Endometrial microvascular endothelial cells (primary cell): ENCODE measurements around the gene NRCAM. TPM values are rescaled to one million over a fixed set of nuclear protein-coding genes. Genes with fewer than 3 reads are reported as not detected.

Source experiments
- in situ Hi-C: cut with HindIII; loops from 2 replicates; pipeline ENCODE4 v1.10.0; 2017; ENCODE audit warnings: low sequenced_read_pairs, low pct_unique_long_range_greater_than_20kb; ENCODE audit errors: inconsistent ontology term
- total RNA-seq: library from RNA; depleted of rRNA; stranded (reverse); fragments of >200 nt; gene quantifications from one replicate; pipeline ENCODE4 v1.2.3, GENCODE V29; 2015; ENCODE audit errors: inconsistent ontology term

The NRCAM gene
- total RNA-seq, 1 donor from 2014 or later, result 61.3 TPM

DNA sequence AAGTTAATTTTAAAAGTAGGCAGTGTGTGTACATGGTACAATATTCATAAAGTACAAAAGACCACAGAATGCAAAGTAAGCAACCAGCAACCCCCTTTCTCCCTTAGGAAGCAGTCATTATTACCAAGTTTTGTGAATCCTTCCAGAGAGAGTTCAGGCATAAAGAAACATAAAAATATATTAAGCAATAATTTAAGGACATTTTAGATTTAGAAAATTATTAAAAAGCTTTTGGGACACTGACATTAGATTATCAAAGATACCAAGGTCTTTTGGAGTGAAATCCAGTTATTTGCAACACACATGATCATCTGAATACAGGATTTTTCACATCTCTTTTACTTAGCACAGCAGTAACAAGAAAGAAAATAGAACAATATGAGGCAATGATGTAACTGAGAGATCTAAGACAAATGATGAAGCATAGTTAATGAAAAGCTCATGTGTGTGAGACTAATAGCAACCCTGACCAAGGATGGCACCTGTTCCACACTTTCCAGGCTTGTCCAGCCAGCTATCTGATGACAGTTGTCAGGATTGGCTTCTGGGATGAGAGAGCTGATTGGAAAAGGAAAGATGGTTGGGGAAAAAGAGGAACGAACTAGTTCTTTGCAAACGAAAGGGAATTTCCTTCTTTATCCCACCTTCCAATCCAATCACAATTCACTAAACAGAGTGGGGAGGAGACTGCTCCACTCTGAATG, 210.6 kb downstream of the NRCAM start:
- in situ Hi-C loops, result no loop called here

DNA sequence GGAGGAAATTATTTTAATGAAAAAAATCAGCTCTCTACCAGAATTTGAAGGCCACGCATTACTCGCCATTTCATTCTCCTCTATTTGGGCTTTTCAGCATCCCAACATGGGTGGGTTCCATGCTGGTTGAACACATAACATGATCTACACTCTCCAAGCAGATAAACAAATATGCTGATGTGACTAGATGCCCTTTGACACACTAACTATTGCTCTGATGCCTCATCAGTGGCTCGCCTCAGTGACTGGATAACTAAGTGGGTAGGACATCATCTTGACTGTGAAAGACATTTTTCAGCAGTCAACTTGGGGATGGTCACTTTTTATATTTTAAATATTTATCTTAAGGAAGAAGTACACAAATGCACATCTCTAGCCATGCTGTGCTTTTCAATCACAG, 212.1 kb downstream of the NRCAM start:
- in situ Hi-C loops, result no loop called here

DNA sequence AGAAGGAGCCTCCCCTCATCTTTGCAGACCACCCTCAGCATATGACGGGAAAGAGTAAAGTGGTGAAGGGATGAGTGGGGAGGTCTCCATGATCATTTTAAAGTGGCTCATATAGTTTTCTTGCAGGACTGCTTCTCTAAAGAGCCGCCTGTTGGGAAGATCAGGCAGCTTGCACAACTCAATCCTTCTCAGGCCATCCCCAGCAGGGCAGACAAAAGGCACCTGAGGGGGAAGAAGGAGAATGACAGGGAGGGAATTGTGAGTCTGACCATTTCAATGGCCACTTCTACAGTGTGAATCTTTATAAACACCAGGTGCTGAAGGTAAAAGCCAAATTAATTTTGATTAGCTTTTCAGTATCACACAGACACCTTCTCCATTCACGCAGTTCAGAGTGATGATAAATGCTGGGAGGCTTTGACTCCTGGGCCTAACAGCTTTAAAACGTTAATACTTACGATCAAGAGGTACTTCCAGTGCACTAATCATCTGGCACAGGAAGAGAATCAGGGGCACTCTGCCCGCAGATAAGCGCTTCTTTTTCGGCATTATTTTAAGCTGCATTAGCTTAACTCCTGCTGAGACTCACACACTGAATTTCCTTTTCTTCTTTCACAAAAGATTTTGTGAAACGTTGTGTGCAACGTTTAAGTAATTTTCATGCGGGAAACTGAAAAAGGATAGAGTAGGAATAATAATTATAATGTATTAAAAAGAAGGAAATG, 216.6 kb downstream of the NRCAM start:
- in situ Hi-C loops, result no loop called here

DNA sequence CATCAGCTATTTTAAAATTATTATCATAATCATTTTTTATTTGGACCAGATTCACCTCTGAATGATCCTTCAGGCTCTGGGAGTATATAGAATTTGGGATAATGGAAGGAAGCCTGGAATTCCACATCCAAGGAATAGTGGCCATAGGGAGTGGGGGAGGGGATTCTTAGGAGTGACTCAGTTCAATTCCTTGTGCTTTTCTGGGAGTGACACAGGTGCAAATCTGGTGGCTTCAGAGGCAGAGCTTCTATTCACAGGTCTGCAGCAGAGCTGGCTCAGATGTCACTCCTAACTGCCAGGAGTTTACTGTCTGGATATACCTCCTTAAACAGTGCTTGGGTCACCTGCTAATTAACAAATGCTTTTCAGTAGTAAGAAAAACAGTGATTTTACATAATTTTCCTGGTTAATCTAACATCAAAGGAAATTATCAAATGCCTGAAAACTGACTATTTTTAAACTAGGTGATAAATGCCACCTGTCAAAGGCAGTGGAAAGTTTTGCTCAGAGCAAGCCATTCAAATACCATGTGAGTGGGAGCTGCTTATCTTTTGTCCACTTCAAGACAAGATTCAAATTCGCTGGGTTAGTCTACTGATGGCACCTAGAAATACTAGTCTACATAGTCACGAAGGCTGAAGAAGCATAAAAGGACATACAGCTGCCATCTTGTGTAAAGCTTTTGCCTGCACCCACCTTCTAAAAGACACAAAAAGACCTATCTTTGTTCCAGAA, 219.4 kb downstream of the NRCAM start:
- in situ Hi-C loops, result no loop called here

DNA sequence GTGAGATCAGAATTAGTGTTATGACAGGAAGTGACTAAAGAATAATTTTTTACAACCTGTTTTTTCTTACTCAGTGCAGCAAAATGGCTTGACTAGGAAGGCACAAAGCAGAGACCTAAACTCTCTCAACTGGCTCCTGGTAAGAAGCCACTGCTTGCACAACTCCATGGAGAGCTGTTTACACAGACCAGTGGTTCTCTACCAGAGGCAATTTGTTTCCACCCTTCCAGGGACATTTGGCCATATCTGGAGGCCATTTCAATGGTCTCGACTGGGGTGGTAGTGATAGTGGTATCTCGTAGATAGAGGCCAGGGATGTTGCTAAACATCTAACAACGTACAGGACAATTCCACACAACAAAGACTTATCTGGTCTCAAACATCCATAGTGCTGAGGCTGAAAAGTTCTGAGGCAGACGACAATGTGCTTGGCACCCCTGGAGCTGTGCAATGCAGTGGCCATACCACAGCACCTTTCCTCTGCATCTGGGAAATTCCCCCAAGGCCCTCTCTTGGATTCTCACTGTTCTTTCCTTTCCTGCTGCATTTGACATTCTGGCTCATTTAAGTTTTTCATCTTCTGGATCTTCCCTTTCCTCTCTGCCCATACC, 220.7 kb downstream of the NRCAM start:
- in situ Hi-C loops, result no loop called here

DNA sequence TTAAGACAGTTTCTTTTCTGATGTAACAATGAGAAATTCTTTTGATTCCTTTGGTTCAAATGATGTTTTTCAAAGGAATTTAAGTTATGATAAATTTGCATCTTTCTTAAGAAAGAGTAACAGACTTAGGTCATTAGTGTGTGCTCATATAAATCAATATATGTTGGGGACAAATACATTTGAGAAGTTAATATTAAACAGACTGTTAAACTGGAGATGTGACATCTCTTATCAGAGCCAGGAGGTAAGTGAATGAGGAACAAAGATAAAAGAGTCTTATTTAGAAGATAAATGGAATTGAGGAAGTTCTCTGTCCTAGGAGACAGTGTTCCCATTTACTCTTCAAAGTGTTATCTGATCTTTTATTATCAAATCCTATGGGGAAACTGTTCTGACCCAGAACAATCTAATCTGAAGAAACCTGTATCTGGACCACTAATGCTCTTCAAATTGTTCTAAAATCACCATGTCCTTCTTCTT, 221.2 kb downstream of the NRCAM start:
- in situ Hi-C loops, result no loop called here

DNA sequence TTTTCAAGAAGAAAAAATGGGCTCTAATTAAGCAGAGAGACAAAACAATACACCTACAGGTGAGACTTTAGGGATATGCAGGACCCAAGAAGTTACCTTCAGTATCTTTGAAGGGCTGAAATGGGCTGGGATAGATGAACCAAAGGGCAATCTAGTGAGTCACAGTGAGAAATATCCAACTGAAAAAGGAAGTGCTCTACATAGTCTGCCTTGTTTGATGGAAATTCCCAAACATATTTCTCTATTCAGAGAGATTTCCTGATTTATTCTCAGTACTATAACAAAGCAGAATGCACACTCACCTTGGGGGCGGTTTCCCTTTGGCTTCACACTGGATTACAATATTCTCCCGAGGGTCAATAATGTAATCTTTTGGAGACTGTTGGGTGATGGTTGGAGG, 222.0 kb downstream of the NRCAM start:
- in situ Hi-C loops, result no loop called here

DNA sequence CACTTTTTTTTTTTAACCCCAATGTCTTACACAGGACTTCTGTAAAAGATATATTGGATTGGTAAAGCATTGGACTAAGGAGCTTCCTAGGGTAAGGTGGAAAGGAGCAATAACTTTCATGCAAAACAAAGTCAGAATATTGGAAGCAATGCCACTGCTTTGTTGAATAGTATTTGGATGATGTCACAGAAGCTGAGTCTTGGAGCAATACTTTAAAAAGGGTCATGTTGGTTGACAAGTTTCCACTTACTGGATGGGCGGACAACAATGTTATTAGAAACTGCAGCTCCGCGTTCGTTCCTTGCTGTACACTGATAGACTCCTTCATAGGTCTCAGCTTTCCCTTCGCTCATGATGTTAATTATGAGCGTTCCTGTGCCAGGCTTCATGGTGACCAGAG, 224.2 kb downstream of the NRCAM start:
- in situ Hi-C loops, result no loop called here

DNA sequence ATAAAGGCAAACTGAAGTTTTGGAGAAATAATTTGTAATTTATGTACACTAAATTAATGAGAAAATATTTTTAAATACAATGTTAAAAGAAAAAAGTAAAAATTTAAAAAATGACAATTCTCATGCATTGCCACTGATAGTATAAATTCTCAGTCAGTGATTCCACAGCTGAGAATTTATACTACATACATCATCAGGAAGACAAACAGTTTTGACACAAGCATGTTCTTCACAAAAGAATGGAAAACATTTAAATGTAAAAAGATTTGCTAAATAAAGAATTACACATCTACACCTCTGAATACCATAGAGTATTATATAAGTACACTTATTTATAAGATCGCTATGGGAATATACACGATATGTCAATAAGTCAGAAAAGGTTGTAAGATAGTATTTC, 225.0 kb downstream of the NRCAM start:
- in situ Hi-C loops, result no loop called here

DNA sequence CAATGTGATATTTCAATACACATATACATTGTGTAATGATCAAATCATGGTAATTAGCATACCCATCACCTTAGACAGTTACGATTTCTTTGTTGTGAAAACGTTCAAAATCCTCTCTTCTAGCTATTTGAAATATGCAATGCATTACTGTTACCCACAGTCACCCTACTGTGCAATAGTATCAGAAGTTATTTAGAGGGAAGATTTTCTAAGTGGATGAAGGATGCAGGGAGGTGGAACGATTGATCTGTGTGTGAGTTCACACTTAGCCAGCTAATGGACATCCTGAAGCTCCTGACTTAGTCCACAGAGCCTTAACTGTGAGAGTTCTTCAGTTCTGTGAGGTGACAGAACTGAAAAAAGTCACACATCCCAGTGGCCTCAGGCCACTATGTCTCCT, 228.9 kb downstream of the NRCAM start:
- in situ Hi-C loops, result no loop called here

DNA sequence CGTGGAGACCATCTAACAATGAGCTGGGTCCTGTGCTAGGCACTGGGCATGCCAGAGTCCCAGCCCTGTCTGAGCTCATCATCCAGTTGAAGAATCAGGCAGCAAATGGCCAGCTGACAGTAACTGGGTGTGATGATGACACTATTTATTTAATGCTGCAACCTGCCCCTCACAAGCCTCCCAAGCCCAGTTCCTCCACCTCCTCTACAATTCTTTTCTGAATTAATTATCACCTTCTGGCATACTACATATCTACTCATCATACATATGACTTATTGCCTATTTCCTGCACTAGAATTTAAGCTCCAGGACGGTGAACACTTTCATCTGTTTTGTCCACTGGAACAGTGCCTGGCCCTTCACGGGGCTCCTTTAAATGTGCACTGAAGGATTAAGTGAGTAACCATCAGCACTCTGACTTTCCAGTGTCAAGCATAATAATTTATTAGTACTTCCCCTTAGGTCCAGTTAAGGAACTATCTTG, 229.4 kb downstream of the NRCAM start:
- in situ Hi-C loops, result no loop called here

DNA sequence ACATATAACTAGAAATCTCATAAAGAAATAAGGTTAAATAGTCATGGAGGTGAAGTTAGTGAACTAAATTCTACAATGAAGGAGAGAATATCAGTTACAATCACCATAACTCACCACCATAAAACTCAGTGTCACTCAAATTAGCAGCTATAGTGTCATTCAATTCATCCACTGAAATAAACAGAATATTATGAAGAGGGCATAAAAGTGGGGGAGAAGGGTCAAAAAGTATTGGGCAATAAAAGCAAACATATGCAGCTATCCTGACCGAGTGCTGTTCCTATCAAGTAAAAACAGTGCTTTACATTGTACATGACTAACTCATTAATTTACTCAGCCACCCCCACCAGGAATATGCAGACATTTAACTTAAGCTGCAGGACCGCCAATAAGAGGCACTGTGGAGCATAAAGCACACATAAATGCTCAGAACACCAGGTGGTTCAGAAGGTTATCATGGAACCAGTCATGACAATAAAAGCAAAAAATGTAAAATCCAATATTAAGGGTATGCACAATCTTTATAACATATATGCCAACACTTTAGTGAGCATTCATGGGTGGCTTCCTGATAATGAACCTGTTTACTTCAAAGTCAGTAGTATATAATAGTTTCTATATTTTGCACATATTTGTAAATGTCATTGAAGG, 230.6 kb downstream of the NRCAM start:
- in situ Hi-C loops, result no loop called here

DNA sequence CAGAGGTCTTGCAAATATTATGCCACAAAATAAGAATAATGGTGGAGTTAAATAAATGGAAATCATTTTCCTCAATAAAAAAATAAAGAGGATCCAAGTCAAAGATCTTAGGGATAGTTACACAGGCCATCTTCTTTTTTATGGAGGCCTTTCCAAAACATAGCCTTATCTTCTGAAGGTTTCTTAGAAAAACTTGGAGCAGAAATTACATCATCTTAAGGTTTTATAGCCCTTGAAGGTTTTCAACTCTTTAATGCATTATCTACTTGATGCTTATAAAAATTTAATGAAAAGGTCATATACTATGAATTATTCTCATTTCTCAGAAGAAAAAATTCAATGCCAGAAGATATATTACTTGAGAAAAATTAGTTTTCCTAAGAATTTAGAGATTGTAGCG, 231.8 kb downstream of the NRCAM start:
- in situ Hi-C loops, result no loop called here

DNA sequence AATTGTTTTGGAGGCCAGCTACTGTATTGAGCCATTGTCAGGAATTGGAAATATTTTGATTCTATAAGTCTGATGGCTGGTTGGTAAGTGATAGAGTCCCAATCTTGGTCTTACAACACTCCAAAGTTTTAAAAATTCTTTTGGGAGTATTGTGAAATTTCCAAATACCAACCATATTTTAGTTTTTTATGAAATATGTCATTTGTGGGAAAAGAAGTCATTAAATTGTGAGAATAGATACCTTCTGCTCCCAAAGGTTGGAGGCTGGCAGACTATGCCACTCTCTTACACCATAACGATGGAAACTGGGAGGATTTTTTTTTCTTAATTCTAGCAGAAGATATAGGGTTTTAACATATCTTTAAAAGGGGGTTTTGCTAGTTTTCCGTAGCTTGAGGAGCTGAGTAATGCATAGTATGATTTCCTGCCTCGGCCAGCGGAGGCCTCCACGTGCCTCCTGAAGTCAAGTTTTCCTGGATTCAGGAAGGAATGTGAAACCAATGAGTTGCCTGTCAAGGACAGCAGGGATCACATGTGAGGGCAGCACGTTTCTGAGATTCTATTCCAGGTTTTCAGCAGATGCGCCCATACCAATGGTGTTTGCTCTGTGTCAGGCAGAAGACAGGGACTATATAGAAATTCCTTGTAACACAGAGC, 233.9 kb downstream of the NRCAM start:
- in situ Hi-C loops, result no loop called here

DNA sequence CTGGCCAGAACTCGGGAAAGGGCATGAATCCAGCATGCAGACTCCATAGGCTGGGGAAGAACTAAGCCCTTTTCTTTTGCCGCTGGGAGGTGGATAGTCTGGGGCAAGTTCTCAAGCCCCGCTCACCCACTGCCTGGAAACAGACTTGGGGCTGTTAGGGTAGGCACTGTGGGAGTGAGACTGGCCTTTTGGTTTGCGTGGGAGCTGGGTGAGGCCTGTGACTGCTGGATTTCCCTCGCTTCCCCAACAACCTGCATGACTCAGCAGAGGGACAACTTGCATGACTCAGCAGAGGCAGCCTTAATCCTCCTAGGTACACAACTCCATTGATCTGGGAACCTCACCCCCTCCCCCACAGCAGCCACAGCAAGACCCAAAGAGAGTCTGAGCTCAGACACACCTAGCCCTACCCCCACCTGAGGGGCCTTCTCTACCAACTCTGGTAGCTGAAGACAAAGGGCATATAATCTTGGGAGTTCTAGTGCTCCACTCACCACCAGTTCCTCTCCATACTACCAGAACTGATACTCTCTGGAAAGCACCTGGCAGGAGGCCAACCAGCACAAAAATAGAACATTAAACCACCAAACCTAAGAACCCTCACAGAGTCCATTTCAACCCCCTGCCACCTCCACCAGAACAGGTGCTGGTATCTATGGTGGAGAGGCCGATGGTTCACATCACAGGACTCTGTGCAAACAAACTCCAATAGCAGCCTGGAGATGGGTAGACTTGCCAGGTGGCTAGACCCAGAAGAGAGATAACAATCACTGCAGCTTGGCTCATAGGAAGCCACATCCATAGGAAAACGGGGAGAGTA, 244.6 kb downstream of the NRCAM start:
- in situ Hi-C loops, result no loop called here

DNA sequence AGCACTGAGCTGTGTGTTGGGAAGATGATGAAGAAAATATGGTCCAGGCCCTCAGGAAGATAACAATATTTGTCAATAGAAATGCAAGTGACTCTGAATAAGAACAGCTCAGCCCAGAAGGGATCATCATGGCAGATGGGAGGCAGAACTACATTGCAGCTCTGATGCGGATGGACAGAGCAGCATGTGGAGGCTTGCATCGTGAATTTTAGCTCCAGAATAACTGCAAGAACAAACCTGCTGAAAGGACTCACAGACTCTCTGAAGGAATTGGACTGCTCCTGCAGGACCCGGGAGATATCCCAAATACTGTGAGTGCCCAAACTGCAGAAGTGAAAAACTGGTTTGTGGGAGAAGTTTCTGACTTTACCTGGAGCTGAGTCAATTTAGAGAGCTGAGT, 245.4 kb downstream of the NRCAM start:
- in situ Hi-C loops, result no loop called here

DNA sequence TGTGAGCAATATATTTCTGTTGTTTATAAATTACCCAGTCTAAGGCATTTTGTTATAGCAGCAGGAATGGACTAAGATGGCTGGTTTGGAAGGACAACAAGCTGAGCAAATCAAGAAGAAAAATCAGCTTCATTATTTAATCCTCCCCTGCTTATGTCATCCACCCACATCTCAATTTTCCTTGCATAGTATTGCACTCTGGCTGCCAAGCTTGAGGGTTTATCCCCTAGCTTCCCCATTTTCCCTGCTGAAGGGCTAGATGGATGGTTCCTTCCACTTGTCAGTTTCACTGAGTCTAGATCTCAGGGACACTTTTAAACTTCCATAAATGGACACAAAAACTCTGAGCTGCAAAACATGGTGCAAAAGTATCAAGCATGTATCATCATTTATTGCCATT, 250.9 kb downstream of the NRCAM start:
- in situ Hi-C loops, result no loop called here
